Activated naive CD8-positive, alpha-beta T cell treated with anti-CD3 and anti-CD28 coated beads for 36 hours (primary cell): ENCODE data around the gene SERTAD1. TPM values are rescaled to one million over a fixed set of nuclear protein-coding genes. Genes with fewer than 3 reads are reported as not detected.
"Not testable (repeated sequence)": the region's sequence is repeated elsewhere in the genome, so short reads cannot be mapped to it uniquely, and the experiment has no call there.

Source experiments
- DNase-seq: peaks from one replicate; pipeline ENCODE4 v3.0.0; 2021
- H3K27ac Mint-ChIP-seq: one replicate; pipeline ENCODE4 v1.8.0; 2022; ENCODE audit warnings: mild to moderate bottlenecking, moderate library complexity, mixed read lengths
- H3K27me3 Mint-ChIP-seq: one replicate; pipeline ENCODE4 v1.8.0; 2022; ENCODE audit warnings: mild to moderate bottlenecking, mixed read lengths
- H3K36me3 Mint-ChIP-seq: one replicate; pipeline ENCODE4 v1.8.0; 2021; ENCODE audit warnings: mild to moderate bottlenecking, mixed read lengths
- H3K4me1 Mint-ChIP-seq: one replicate; pipeline ENCODE4 v1.8.0; 2021; ENCODE audit warnings: mixed read lengths
- H3K4me3 Mint-ChIP-seq: one replicate; pipeline ENCODE4 v1.8.0; 2022; ENCODE audit warnings: mild to moderate bottlenecking, moderate library complexity, mixed read lengths
- H3K9me3 Mint-ChIP-seq: one replicate; pipeline ENCODE4 v1.8.0; 2022; ENCODE audit warnings: mixed read lengths
- total RNA-seq, 2 experiments: library from RNA; stranded (reverse); gene quantifications; one replicate each; pipeline ENCODE4 v1.2.3, GENCODE V29; 2021

The SERTAD1 gene
- total RNA-seq, 2 experiments from 2014 or later: 10.0 TPM

DNA sequence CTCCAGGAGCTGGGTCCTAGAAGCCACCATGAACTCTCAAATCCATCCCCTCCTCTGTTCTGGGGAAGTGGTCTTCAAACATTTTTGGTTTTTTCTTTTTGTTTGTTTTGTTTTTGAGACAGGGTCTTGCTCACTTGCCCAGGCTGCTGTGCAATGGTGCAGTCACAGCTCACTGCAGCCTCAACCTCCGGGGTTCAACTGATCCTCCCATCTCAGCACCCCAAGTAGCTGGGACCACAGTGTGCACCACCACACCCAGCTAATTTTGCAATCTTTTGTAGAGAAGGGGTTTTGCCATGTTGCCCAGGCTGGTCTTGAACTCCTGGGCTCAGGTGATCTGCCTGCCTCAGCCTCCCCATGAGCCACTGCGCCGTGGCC, 32.8 kb upstream of the SERTAD1 start:
- no peak for DNase-seq
- Mint-ChIP-seq H3K9me3 (no peaks in the 10 kb centered on the region), H3K27ac (no peak overlapping the region), H3K27me3 (no peaks in the 10 kb centered on the region), H3K4me3 (no peak overlapping the region), H3K4me1 (no peaks in the 10 kb centered on the region), H3K36me3 (no peaks in the 10 kb centered on the region)

- Mint-ChIP-seq H3K9me3 (no peaks in the 10 kb centered on the region), H3K27me3 (no peaks in the 10 kb centered on the region), H3K4me1 (no peaks in the 10 kb centered on the region)
These were observed 32.3 kb upstream of the SERTAD1 start for GRCh38 chr19:40457953-40458596.

GRCh38 chr19:40457048-40457447, 31.3 kb upstream of the SERTAD1 start:
- DNase-seq: no peak
- H3K36me3 Mint-ChIP-seq: no peaks in the 10 kb centered on the region
- no peak overlapping the region for H3K27ac Mint-ChIP-seq
- H3K4me1 Mint-ChIP-seq: no peaks in the 10 kb centered on the region
- no peaks in the 10 kb centered on the region for H3K27me3 Mint-ChIP-seq
- H3K4me3 Mint-ChIP-seq: no peak overlapping the region
- H3K9me3 Mint-ChIP-seq: no peaks in the 10 kb centered on the region

More at GRCh38 chr19:40457953-40458596, 32.3 kb upstream of the SERTAD1 start:
- Mint-ChIP-seq H3K27ac (no peak overlapping the region), H3K36me3 (no peaks in the 10 kb centered on the region), H3K4me3 (no peak overlapping the region)
- no peak for DNase-seq

GRCh38 chr19:40453943-40454342, 28.2 kb upstream of the SERTAD1 start:
- not testable (repeated sequence) for DNase-seq, H3K36me3 Mint-ChIP-seq, H3K4me3 Mint-ChIP-seq

DNA sequence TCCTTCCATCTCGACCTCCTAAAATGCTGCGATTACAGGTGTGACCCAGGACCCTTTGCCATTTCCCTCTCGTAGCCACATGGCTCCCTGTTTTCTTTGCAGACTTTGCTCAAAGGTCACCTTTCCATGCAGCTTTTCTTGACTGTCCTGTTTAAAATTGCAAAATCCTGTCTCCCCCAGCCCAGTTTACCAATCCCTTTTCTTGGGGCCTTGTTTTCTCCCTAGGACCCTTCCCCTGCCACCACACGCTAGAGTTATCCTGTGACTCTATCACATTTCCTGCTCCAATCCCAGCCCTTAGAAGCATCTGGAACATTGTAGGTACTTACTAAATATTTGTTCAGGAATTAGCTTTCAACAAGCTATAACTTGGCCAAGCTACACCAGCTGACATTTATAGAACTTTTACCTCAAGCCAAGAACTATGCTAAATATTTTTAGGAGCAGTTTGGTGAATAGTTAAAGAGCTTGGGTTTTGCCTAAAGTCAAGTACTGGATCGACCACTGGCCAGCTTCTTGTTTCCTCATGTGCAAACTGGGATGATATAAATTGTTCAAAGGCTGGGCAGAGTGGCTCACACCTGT, 27.5 kb upstream of the SERTAD1 start:
- Mint-ChIP-seq H3K9me3 (no peaks in the 10 kb centered on the region), H3K27me3 (no peaks in the 10 kb centered on the region), H3K4me3 (no peak overlapping the region), H3K36me3 (no peaks in the 10 kb centered on the region), H3K27ac (no peak overlapping the region), H3K4me1 (no peaks in the 10 kb centered on the region)
- no peak for DNase-seq

More at GRCh38 chr19:40453943-40454342, 28.2 kb upstream of the SERTAD1 start:
- not testable (repeated sequence) for H3K27ac Mint-ChIP-seq, H3K4me1 Mint-ChIP-seq, H3K27me3 Mint-ChIP-seq, H3K9me3 Mint-ChIP-seq

DNA sequence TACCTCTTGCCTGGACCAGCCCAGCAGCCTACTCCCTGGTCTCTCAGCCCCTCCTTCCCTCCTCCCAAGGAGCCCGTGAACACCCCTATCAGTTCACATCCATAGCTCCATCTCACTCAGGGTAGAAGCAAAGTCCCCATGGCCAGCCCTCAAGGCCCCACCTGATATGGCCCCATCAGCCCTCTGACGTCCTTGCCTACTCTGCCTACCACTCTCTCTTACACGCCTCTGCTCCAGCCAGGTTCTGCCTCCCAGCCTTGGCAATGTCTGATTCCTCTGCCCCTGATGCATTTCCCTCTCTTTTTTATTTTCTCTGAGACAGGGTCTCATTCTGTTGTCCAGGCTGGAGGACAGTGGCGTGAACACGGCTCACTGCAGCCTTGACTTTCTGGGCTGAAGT, 26.2 kb upstream of the SERTAD1 start:
- Mint-ChIP-seq H3K9me3 (no peaks in the 10 kb centered on the region), H3K27ac (no peak overlapping the region), H3K36me3 (no peaks in the 10 kb centered on the region), H3K27me3 (no peaks in the 10 kb centered on the region), H3K4me1 (no peaks in the 10 kb centered on the region), H3K4me3 (no peak overlapping the region)
- no peak for DNase-seq

DNA sequence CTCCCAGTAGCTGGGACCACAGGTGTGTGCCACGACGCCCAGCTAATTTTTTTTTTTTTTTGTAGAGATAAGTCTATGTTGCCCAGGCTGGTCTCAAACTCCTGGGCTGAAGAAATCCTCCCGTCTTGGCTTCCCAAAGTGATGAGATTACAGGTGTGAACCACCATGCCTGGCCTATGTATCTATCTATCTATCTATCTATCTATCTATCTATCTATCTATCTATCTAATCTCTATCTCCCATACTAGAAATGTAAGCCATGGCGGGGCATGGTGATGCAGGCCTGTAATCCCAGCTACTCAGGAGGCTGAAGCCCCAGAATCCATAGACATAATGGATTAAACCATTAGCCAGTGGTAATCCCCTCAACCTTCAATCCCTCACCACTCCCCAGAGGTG, 24.9 kb upstream of the SERTAD1 start:
- Mint-ChIP-seq H3K4me1 (no peaks in the 10 kb centered on the region), H3K27ac (no peak overlapping the region), H3K27me3 (no peaks in the 10 kb centered on the region), H3K4me3 (no peak overlapping the region), H3K9me3 (no peaks in the 10 kb centered on the region), H3K36me3 (no peaks in the 10 kb centered on the region)
- DNase-seq: no peak

DNA sequence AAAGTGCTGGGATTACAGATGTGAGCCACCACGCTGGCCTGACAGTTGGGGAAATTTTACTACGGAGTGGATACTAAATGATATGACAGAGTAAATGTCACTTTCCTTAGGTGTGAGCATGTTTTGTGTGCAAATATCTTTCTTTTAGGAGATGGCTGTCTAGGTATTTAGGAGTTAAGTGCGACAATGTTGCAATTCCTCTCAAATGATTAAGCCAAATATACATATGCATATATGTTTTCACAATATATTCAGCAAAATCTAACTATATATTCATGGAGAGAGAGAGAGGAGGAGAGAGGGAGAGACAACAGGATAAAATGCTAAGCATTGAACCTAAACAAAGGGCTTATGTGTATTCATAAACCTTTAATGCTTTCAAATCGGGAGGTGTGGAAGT, 23.7 kb upstream of the SERTAD1 start:
- no peak for DNase-seq
- Mint-ChIP-seq H3K9me3 (no peaks in the 10 kb centered on the region), H3K4me1 (peaks cover 3% of the 10 kb centered on the region), H3K27ac (no peak overlapping the region), H3K36me3 (no peaks in the 10 kb centered on the region), H3K4me3 (no peak overlapping the region), H3K27me3 (no peaks in the 10 kb centered on the region)

DNA sequence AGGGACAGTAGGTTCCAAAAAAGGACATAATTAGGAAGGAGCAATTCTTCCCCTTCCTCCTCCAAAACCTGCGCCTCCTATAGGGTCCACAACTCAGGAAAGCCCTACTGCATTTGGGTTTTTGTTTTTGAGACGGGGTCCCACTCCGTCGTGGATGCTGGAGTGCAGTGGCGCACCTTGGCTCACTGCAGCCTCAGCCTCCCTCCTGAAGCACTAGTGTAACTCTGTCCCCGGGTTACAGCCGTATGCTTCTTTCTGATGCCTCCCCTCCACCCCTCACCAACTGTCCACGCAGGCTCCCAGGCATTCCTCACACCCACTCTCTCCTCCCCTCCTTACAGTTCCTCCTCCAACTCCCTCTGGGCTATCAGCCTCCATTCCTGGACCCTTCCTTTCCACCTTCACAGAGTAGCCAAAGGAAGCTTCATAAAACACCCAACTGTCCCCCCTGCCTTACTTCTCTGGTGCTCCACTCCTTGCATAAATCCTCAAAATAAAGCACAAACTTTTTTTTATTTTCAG, 20.5 kb upstream of the SERTAD1 start:
- Mint-ChIP-seq H3K36me3 (peaks cover 2% of the 10 kb centered on the region), H3K27me3 (no peaks in the 10 kb centered on the region), H3K27ac (no peak overlapping the region), H3K9me3 (no peaks in the 10 kb centered on the region), H3K4me3 (no peak overlapping the region), H3K4me1 (peaks cover 16% of the 10 kb centered on the region)
- no peak for DNase-seq

GRCh38 chr19:40445780-40446262, 20.0 kb upstream of the SERTAD1 start:
- Mint-ChIP-seq H3K9me3 (no peaks in the 10 kb centered on the region), H3K27me3 (no peaks in the 10 kb centered on the region), H3K36me3 (peaks cover 2% of the 10 kb centered on the region), H3K27ac (no peak overlapping the region), H3K4me1 (peaks cover 19% of the 10 kb centered on the region), H3K4me3 (no peak overlapping the region)
- no peak for DNase-seq

- H3K9me3 Mint-ChIP-seq: no peaks in the 10 kb centered on the region
- H3K4me1 Mint-ChIP-seq: peaks cover 22% of the 10 kb centered on the region
- H3K36me3 Mint-ChIP-seq: peaks cover 2% of the 10 kb centered on the region
- peak overlapping the region; percentile 94 for H3K4me3 Mint-ChIP-seq
- DNase-seq: no peak
- H3K27ac Mint-ChIP-seq: peak overlapping the region; percentile 80
- no peaks in the 10 kb centered on the region for H3K27me3 Mint-ChIP-seq
These were observed 19.1 kb upstream of the SERTAD1 start for GRCh38 chr19:40444825-40445312.

DNA sequence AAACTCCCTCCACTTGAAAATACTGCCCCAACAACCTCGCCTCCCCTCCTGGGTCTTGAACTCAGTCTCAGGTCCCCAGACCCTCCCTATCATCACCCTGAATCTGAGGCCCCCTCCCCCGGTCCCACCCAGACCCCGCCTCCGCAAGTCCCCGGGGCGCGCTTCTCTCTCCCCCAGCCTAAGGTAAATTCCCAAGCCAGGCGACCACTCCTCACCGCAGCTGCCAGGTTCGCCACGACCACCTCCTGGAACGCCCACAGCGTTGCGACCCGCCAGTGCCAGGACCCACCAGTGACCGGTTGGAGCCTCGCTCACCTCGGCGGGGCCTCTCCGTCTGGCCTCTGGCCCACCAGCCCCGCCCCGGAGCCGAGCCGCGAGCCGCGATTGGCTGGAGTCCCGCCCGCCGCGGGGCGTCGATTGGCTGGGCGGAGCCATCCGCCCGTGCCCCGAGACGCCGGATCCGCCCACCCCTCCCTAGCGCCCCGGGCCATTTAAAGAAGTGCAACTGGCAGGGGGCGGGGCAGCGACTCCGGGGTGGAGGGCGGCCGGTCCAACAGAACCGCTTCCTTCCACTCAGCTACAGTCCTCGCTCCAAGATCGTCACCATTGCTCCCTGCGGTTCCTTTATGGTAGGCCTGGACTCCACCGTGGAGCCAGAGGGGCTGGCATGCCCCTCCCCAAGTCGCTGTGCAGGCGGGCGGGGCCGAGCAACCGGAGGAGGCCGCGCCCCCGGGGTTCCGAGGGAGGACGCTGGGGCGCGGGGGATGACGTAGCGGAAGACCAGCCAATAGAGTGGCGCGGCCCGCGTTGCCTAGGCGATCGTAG, 18.4 kb upstream of the SERTAD1 start, which contains the start of gene SERTAD3:
Gene SERTAD3 (minus strand): TSS at position 336 of the 825 bp plus-strand sequence. CDS start 2,255 bp downstream, outside the sequence.
- no peaks in the 10 kb centered on the region for H3K27me3 Mint-ChIP-seq
- DNase-seq: peak; percentile 99
- H3K36me3 Mint-ChIP-seq: peaks cover 2% of the 10 kb centered on the region
- peaks cover 22% of the 10 kb centered on the region for H3K4me1 Mint-ChIP-seq
- H3K4me3 Mint-ChIP-seq: peak within 1 kb of the TSS; percentile 94
- peak within 1 kb of the TSS; percentile 90 for H3K27ac Mint-ChIP-seq
- H3K9me3 Mint-ChIP-seq: no peaks in the 10 kb centered on the region

GRCh38 chr19:40443131-40443999, 17.6 kb upstream of the SERTAD1 start:
- peaks cover 2% of the 10 kb centered on the region for H3K36me3 Mint-ChIP-seq
- peak overlapping the region; percentile 94 for H3K4me3 Mint-ChIP-seq
- H3K27me3 Mint-ChIP-seq: no peaks in the 10 kb centered on the region
- no peaks in the 10 kb centered on the region for H3K9me3 Mint-ChIP-seq
- H3K4me1 Mint-ChIP-seq: peaks cover 22% of the 10 kb centered on the region
- H3K27ac Mint-ChIP-seq: peak overlapping the region; percentile 96
- peak; percentile 99 for DNase-seq
